Dedifferentiated amniotic fluid mesenchymal stem cell (primary cell): ENCODE measurements around the gene RASGRP3.

ENCODE experiments used
- DNase-seq: peaks from one replicate; pipeline ENCODE4 v3.0.0-alpha.2; 2016; ENCODE audit errors: extremely low spot score

The RASGRP3 gene

GRCh38 chr2:33525666-33526065 lies 49.2 kb downstream of the RASGRP3 start:
- DNase-seq = no peak

- no peak for DNase-seq
Measured at GRCh38 chr2:33526132-33526531, 49.7 kb downstream of the RASGRP3 start.

- no peak for DNase-seq
Measured at GRCh38 chr2:33526921-33527320, 50.5 kb downstream of the RASGRP3 start.

GRCh38 chr2:33528441-33528950 lies 52.0 kb downstream of the RASGRP3 start:
- no peak for DNase-seq

GRCh38 chr2:33529771-33530481 lies 53.5 kb downstream of the RASGRP3 start:
- DNase-seq = peak; percentile 98

- DNase-seq = no peak
Measured at GRCh38 chr2:33530690-33531548, 54.5 kb downstream of the RASGRP3 start.

- DNase-seq = no peak
Measured at GRCh38 chr2:33531549-33532059, 55.2 kb downstream of the RASGRP3 start.

- DNase-seq = no peak
Measured at GRCh38 chr2:33532146-33532545, 55.7 kb downstream of the RASGRP3 start.

- no peak for DNase-seq
Measured at GRCh38 chr2:33532966-33533365, 56.5 kb downstream of the RASGRP3 start.

GRCh38 chr2:33535421-33535820 lies 59.0 kb downstream of the RASGRP3 start:
- no peak for DNase-seq

- no peak for DNase-seq
Measured at GRCh38 chr2:33541243-33541642, 64.8 kb downstream of the RASGRP3 start.

GRCh38 chr2:33550206-33550605 lies 73.8 kb downstream of the RASGRP3 start:
- DNase-seq = no peak

GRCh38 chr2:33552758-33553461 lies 76.5 kb downstream of the RASGRP3 start:
- DNase-seq = no peak

GRCh38 chr2:33555681-33556080 lies 79.2 kb downstream of the RASGRP3 start:
- no peak for DNase-seq

GRCh38 chr2:33559328-33559727 lies 82.9 kb downstream of the RASGRP3 start:
- no peak for DNase-seq

- DNase-seq = no peak
Measured at GRCh38 chr2:33560017-33560416, 83.6 kb downstream of the RASGRP3 start.

- no peak for DNase-seq
Measured at GRCh38 chr2:33561872-33562271, 85.4 kb downstream of the RASGRP3 start.

GRCh38 chr2:33570681-33571080 lies 94.2 kb downstream of the RASGRP3 start:
- DNase-seq = no peak

- no peak for DNase-seq
Measured at GRCh38 chr2:33573657-33574056, 97.2 kb downstream of the RASGRP3 start.

GRCh38 chr2:33577084-33577483 lies 100.6 kb downstream of the RASGRP3 start:
- no peak for DNase-seq

GRCh38 chr2:33577668-33578067 lies 101.2 kb downstream of the RASGRP3 start:
- no peak for DNase-seq

GRCh38 chr2:33579227-33579626 lies 102.8 kb downstream of the RASGRP3 start:
- DNase-seq = no peak
